Memory B cell (primary cell): ENCODE measurements around the gene NOX3.
"Not testable (repeated sequence)": the region's sequence is repeated elsewhere in the genome, so short reads cannot be mapped to it uniquely, and the experiment has no call there.

Experiments
- ATAC-seq: fragments of 150-1000 bp; cut with Tn5 transposase; 2 replicates; pipeline ENCODE4 v1.10.0; 2021; ENCODE audit warnings: low read depth, mild to moderate bottlenecking, moderate library complexity
- DNase-seq, 2 donors: peaks; one replicate each; pipeline ENCODE4 v3.0.0; 2022; ENCODE audit warnings: low spot score in 2 of 2
- H3K27ac Mint-ChIP-seq: one replicate; pipeline ENCODE4 v1.8.0; 2022; ENCODE audit warnings: mild to moderate bottlenecking, moderate library complexity, mixed read lengths
- H3K27me3 Mint-ChIP-seq: one replicate; pipeline ENCODE4 v1.8.0; 2022; ENCODE audit warnings: mixed read lengths
- H3K36me3 Mint-ChIP-seq: one replicate; pipeline ENCODE4 v1.8.0; 2022; ENCODE audit warnings: mild to moderate bottlenecking, mixed read lengths
- H3K4me1 Mint-ChIP-seq: one replicate; pipeline ENCODE4 v1.8.0; 2022; ENCODE audit warnings: mixed read lengths
- H3K4me3 Mint-ChIP-seq: one replicate; pipeline ENCODE4 v1.8.0; 2022; ENCODE audit warnings: mild to moderate bottlenecking, moderate library complexity, mixed read lengths
- H3K9me3 Mint-ChIP-seq: one replicate; pipeline ENCODE4 v1.8.0; 2022; ENCODE audit warnings: mixed read lengths

The NOX3 gene

GRCh38 chr6:155375801-155376200, 79.8 kb downstream of the NOX3 start:
- peaks cover 7% of the 10 kb centered on the region for H3K27me3 Mint-ChIP-seq
- H3K4me3 Mint-ChIP-seq, result no peak overlapping the region
- no peaks in the 10 kb centered on the region for H3K9me3 Mint-ChIP-seq
- ATAC-seq (no peak), DNase-seq (no peak)
- H3K27ac Mint-ChIP-seq, result no peak overlapping the region
- no peaks in the 10 kb centered on the region for H3K4me1 Mint-ChIP-seq
- no peaks in the 10 kb centered on the region for H3K36me3 Mint-ChIP-seq

DNA sequence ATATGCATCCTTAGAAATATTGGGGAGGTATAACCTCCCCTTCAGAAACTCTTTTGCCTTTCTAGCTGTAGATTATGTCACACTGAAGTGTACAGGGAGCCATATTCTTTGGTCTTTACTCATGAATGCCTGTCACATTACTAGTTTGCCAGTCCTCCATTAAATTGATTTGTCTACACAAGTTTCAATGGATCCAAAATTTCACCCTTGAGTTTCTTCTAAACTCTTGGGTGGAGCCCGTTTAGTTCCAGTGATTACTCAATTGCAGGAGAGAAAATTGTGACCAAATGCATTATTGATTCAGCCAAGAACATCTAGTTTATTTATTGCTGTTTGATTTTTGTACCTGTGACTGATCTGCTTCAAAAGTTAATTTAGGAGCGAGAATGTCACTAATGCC, 81.0 kb downstream of the NOX3 start:
- H3K4me1 Mint-ChIP-seq, result no peaks in the 10 kb centered on the region
- H3K9me3 Mint-ChIP-seq, result no peaks in the 10 kb centered on the region
- peaks cover 9% of the 10 kb centered on the region for H3K27me3 Mint-ChIP-seq
- ATAC-seq (no peak), DNase-seq (no peak)
- H3K4me3 Mint-ChIP-seq, result no peak overlapping the region
- no peak overlapping the region for H3K27ac Mint-ChIP-seq
- no peaks in the 10 kb centered on the region for H3K36me3 Mint-ChIP-seq

- no peaks in the 10 kb centered on the region for H3K9me3 Mint-ChIP-seq
- H3K36me3 Mint-ChIP-seq, result no peaks in the 10 kb centered on the region
- DNase-seq (no peak), ATAC-seq (no peak)
- H3K27ac Mint-ChIP-seq, result no peak overlapping the region
- H3K4me1 Mint-ChIP-seq, result no peaks in the 10 kb centered on the region
- H3K27me3 Mint-ChIP-seq, result peaks cover 10% of the 10 kb centered on the region
- H3K4me3 Mint-ChIP-seq, result no peak overlapping the region
Observed at GRCh38 chr6:155373276-155373675, 82.4 kb downstream of the NOX3 start.

DNA sequence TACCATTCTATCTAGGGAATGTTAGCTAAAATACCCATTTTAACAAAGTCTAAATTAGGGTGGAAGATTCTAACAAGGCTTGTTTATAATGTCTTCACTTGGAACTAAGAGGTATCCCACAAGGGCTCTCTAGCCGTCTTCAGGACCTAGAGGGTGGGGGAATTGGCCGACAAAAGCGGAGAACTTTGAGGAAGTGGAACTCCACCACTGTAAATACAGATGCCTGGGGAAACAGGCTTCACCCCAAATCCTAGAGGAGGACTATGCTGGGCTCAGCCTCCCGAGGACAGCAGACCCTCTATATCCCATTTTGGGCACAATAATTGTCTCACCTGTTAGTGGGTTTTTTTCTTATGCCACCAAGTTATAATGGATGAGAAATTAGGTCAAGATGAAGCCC, 83.4 kb downstream of the NOX3 start:
- DNase-seq (no peak), ATAC-seq (no peak)
- no peak overlapping the region for H3K27ac Mint-ChIP-seq
- H3K4me3 Mint-ChIP-seq, result no peak overlapping the region
- H3K36me3 Mint-ChIP-seq, result no peaks in the 10 kb centered on the region
- H3K27me3 Mint-ChIP-seq, result peaks cover 10% of the 10 kb centered on the region
- H3K4me1 Mint-ChIP-seq, result no peaks in the 10 kb centered on the region
- no peaks in the 10 kb centered on the region for H3K9me3 Mint-ChIP-seq

DNA sequence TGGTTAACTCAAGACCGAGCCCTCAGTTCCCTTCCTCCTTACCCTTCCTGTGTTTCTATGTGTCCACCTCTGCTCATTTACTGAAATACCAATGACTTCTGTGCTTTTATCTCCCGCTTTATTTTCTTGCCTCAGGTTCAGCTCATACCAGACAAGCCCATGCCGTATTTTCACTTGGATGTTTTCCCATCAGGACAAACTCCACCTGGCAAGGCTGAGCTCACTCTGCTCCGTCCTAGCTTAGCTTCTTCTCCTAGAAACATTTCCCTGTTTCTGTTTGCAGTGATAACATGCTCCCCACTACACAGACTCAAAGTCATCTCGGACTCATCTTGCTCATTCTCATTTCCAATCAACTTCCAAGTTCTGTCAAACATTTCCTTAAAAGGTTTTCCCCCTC, 84.4 kb downstream of the NOX3 start:
- peaks cover 1% of the 10 kb centered on the region for H3K9me3 Mint-ChIP-seq
- ATAC-seq, result no peak
- no peak for DNase-seq
- no peaks in the 10 kb centered on the region for H3K36me3 Mint-ChIP-seq
- H3K27me3 Mint-ChIP-seq, result peaks cover 10% of the 10 kb centered on the region
- H3K4me3 Mint-ChIP-seq, result no peak overlapping the region
- H3K4me1 Mint-ChIP-seq, result no peaks in the 10 kb centered on the region
- no peak overlapping the region for H3K27ac Mint-ChIP-seq

DNA sequence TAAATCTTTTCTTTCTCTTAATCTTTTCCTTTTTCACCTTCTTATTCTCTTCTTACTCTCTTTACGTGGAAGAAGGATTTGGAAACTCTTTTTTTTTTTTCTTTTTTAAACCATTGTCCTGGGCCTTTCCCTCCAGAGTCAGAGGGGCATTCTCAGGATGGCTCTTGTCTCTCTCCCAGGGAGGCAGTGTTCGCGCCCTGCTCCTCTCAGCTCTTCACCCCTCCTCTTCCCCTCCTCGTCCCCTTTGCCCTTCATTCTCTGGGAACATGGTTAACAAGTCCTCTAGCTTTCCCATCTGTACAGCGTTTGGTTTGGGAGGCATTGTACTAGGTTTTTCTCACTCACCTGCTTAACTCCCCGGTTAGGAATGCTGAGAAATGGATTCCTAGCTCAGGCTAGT, 89.3 kb downstream of the NOX3 start:
- H3K36me3 Mint-ChIP-seq, result no peaks in the 10 kb centered on the region
- H3K4me3 Mint-ChIP-seq, result no peak overlapping the region
- DNase-seq (no peak), ATAC-seq (no peak)
- H3K27me3 Mint-ChIP-seq, result peaks cover 4% of the 10 kb centered on the region
- no peaks in the 10 kb centered on the region for H3K4me1 Mint-ChIP-seq
- H3K9me3 Mint-ChIP-seq, result peaks cover 1% of the 10 kb centered on the region
- H3K27ac Mint-ChIP-seq, result no peak overlapping the region

- Mint-ChIP-seq H3K4me1 (no peaks in the 10 kb centered on the region), H3K27me3 (peaks cover 1% of the 10 kb centered on the region), H3K9me3 (peaks cover 4% of the 10 kb centered on the region), H3K36me3 (no peaks in the 10 kb centered on the region), H3K4me3 (no peak overlapping the region), H3K27ac (no peak overlapping the region)
- ATAC-seq, result no peak
- DNase-seq, result no peak
Observed at GRCh38 chr6:155364844-155365437, 90.7 kb downstream of the NOX3 start.

- H3K4me3 Mint-ChIP-seq, ATAC-seq, H3K27me3 Mint-ChIP-seq, H3K4me1 Mint-ChIP-seq, H3K36me3 Mint-ChIP-seq, H3K27ac Mint-ChIP-seq, DNase-seq, H3K9me3 Mint-ChIP-seq: not testable (repeated sequence)
Observed at GRCh38 chr6:155364021-155364420, 91.6 kb downstream of the NOX3 start.

- H3K36me3 Mint-ChIP-seq, H3K27ac Mint-ChIP-seq, H3K27me3 Mint-ChIP-seq, H3K4me1 Mint-ChIP-seq, H3K4me3 Mint-ChIP-seq, H3K9me3 Mint-ChIP-seq, DNase-seq, ATAC-seq: not testable (repeated sequence)
Observed at GRCh38 chr6:155362968-155363632, 92.5 kb downstream of the NOX3 start.

DNA sequence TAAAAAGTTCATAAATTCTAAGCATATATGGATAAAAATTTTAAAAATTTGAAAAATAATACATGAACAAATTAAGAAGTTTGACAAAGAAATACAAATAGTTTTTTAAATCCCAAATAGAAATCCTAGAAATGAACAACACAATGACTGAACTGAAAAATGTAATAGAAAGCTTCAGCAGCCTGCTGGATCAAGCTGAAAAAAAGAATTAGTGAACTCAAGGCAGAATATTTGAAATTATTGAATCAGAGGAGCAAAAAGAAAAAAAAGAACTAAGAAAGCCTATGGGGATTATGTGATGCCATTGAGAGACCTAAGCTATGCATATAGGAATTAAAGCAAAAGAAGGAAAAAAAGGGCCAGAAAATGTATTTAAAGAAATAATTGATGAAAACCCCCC, 101.5 kb downstream of the NOX3 start:
- Mint-ChIP-seq H3K36me3 (peaks cover 4% of the 10 kb centered on the region), H3K4me3 (no peak overlapping the region), H3K9me3 (peaks cover 13% of the 10 kb centered on the region), H3K4me1 (peaks cover 5% of the 10 kb centered on the region), H3K27me3 (peaks cover 4% of the 10 kb centered on the region), H3K27ac (no peak overlapping the region)
- DNase-seq, result no peak
- ATAC-seq, result no peak

- H3K9me3 Mint-ChIP-seq, result peaks cover 14% of the 10 kb centered on the region
- no peak overlapping the region for H3K27ac Mint-ChIP-seq
- DNase-seq (no peak), ATAC-seq (no peak)
- peaks cover 4% of the 10 kb centered on the region for H3K36me3 Mint-ChIP-seq
- H3K4me3 Mint-ChIP-seq, result no peak overlapping the region
- H3K27me3 Mint-ChIP-seq, result peaks cover 2% of the 10 kb centered on the region
- H3K4me1 Mint-ChIP-seq, result peaks cover 5% of the 10 kb centered on the region
Observed at GRCh38 chr6:155352811-155353210, 102.8 kb downstream of the NOX3 start.

DNA sequence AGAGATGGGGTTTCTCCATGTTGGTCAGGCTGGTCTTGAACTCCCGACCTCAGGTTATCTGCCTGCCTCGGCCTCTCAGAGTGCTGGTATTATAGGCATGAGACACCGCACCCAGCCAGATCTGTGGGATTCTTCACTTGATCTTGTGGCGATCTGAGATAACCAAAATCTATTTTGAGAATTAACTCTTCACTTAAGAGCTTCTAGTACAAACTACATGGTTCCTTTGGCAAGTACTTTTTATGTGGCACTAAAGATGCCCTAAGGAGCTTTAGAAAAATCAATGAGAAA, 103.6 kb downstream of the NOX3 start:
- H3K27ac Mint-ChIP-seq, result no peak overlapping the region
- H3K4me3 Mint-ChIP-seq, result peak overlapping the region; percentile 55
- peaks cover 2% of the 10 kb centered on the region for H3K27me3 Mint-ChIP-seq
- ATAC-seq (no peak), DNase-seq (no peak)
- peaks cover 20% of the 10 kb centered on the region for H3K9me3 Mint-ChIP-seq
- peaks cover 10% of the 10 kb centered on the region for H3K36me3 Mint-ChIP-seq
- peaks cover 5% of the 10 kb centered on the region for H3K4me1 Mint-ChIP-seq

DNA sequence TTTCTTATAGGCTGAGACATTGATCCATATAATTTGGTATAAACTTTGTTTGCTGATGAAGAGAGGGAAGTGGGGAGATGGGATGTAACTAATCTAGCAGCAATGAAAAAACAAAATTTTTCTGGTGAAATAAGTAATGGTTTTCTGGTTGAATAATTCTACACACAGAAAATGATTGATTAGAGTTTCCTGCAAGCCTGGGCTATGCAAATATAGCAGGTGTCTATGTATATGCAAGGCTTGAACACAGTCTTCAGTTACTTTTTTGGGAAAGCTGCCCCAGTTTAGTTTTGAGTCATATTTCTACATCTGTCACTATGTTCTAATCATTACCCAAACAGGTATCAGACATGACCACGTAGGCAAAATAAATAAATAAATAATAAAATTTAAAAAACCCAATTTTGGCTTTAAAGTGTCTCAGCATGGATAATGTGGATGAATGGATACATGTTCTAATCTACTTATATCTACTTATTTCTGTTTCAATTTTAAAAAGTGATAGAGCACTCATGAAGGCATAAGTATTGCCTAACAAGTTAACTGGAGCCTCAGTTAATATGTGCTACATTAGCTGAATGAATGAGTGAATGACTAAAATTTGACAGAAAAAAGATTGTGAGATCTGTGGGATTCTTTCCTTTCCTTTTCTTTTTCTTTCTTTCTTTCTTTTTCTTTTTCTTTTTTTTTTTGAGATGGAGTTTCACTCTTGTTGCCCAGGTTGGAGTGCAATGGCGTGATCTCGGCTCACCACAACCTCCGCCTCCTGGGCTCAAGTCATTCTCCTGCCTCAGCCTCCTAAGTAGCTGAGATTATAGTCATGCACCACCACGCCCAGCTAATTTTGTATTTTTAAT, 104.1 kb downstream of the NOX3 start:
- Mint-ChIP-seq H3K4me3 (peak overlapping the region; percentile 55), H3K9me3 (peaks cover 22% of the 10 kb centered on the region), H3K4me1 (peaks cover 5% of the 10 kb centered on the region), H3K36me3 (peaks cover 14% of the 10 kb centered on the region), H3K27ac (no peak overlapping the region), H3K27me3 (peaks cover 2% of the 10 kb centered on the region)
- ATAC-seq, result peak; percentile 55
- no peak for DNase-seq

DNA sequence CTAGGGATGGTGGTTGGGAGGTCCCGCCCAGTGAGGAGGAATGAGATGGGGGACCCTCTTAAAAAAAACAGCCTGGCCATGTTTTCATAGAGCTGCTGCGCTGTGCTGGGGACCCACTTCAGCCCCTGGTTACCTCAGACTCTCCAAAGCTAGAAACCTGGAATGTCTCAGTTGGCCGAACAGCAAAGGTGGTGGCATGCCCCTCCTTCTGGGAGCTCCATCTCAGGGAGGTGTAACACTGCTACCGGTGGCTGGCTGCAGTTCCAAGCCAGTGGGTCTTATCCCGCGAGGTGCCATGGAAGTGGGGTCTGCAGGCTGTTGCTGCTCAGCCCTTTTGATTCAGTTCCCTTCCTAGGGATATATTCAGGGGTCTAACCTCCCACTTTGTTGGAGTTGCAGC, 105.7 kb downstream of the NOX3 start:
- H3K36me3 Mint-ChIP-seq, result peaks cover 20% of the 10 kb centered on the region
- H3K27me3 Mint-ChIP-seq, result peaks cover 2% of the 10 kb centered on the region
- H3K27ac Mint-ChIP-seq, result no peak overlapping the region
- peaks cover 5% of the 10 kb centered on the region for H3K4me1 Mint-ChIP-seq
- ATAC-seq, result no peak
- no peak overlapping the region for H3K4me3 Mint-ChIP-seq
- H3K9me3 Mint-ChIP-seq, result peaks cover 26% of the 10 kb centered on the region
- DNase-seq, result no peak
